Activated CD8-positive, alpha-beta memory T cell treated with anti-CD3 and anti-CD28 coated beads for 24 hours (primary cell): Measurements from ENCODE around the gene POU2F1.
A peak's percentile ranks its signal among the peaks of the same experiment; 100 is the strongest.

Source experiments
- DNase-seq: peaks from one replicate; pipeline ENCODE4 v3.0.0-alpha.2; 2020

The POU2F1 gene

DNA sequence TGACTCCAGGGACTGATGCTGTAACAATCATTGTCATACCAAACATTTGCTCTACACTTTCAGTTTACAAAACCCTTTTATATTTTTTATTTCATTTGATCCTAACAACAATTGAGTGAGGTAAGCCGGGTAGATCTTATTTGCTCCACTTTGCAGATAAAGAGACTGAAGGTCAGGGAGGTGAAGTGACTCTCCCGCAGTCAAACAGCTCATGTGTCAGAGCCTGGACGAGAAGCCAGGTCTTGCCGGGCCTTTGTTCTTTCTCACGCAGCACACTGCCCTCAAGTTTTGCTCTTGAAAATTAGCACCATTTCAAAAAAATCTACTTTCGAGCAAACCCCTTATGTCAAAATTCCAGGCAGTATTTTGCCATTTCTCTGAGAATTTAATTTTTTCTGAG, 232.4 kb downstream of the POU2F1 start:
- no peak for DNase-seq

DNA sequence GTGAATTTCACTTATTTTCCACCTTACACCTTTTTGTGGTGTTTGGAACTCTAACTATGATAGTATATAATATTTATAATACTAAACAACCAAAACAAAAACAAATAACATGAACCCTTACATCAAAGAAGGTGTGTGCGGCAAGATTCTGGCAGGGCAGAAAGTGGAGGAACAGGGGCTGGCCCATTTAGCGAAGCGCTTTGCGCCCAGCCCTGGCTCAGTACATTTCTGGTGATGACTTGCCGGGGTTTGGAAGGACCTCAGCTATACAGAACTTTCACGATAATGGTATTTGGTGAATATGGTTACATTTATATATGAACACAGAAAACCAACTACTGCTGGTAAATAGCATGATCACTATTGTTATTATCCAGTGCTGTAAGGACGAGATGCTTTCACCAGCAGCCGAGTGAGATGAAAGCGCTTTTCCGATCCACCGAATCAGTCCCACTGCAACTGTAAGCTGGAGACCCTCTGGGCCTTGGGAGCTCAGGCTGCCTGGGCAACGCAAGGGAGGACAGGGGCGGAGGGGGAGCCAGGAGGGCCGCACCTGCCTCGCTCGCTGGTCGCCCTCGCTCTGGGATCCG, 233.7 kb downstream of the POU2F1 start:
- no peak for DNase-seq

DNA sequence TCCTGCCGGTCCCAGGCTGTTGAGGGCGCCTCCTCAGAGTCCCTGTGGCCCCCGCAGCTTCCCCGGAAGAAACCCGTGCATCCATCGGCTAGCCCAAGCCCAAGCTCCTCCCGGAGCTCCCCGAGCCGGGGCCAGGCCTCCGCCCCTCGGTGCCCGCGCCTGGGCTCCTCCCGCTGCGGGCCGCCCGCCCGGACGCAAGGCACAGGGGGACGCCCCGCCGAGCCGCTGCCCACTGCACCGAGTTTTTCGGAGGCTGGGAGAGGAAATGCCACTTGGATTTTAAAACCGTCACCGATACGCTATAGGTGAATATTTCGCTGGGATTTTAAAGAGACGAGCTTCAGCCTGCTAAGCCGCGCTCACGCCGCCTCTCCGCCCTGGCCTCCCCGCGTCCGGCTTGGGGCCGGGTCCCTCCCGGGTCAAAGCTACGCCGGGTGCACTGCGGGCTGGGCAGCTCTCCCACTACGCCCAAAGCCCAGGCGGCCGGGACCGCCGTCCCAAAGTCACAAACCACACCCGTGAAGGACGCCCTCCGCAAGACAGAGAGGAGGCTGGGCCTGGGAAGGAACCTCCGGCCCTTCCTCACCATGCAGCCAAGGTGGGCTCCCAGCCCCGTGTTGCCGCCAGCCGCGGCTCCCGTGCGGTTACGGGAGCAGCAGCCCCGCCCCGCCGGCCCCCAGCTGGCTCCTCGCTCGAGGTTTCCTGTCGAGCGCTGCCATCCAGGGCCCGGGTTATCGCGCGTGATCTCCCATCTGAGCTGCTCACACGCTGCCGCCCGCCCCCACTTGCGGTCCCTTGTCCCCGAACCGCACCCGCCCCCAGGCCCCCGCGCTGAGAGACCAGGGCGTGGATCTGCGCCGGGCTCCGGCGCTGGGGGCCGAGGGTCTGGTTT, 234.5 kb downstream of the POU2F1 start:
- peak; percentile 89 for DNase-seq

DNA sequence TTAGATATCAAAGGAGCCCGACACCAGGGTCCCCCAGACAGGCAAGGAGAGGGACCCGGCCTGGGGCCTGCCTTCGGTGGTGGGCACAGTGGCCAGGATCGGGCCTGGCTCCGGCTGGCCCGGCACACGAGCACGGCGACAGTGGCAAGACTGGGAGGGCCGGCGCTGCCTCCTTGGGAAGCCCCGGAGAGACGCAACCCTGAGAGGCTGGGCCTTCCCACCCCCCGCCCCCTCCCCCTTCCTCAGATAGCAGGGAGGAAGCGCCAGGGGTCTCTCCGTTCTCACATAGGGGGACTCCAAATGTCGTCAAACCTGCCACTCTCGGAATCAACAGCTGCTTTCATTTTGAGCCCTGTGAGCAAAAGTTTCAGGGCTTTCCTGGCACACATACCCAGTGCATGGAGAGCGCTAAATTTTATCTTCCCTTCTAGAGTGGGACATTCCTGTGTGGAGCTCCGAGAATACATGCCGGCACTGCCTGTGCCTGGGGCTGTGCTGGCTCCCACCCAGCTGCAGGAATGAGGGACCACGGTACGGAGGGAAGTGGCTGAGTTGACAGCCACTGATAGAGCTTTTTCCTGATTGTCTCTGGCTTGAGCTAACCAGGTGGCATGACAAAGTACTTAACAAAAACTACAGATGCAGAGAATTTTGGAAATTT, 235.2 kb downstream of the POU2F1 start:
- no peak for DNase-seq

DNA sequence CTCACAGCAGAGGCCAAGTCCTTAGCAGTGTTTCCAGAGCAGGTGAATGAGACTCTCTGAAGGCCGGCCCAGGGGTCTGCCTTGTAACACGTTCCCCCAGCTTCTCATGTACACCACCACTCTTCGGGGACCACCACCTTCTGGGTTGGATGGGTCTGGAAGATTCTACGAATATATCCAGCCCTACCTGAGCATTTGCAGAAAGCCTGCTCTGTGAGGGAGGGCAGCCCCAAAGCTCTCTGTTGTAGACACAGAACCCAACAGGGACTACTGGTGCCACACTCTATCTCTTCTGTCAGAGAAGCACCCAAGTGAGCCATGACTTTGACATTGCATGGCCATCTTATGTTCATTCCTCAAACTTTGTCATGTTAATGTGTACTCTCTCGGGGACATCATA, 235.8 kb downstream of the POU2F1 start:
- peak; percentile 60 for DNase-seq

DNA sequence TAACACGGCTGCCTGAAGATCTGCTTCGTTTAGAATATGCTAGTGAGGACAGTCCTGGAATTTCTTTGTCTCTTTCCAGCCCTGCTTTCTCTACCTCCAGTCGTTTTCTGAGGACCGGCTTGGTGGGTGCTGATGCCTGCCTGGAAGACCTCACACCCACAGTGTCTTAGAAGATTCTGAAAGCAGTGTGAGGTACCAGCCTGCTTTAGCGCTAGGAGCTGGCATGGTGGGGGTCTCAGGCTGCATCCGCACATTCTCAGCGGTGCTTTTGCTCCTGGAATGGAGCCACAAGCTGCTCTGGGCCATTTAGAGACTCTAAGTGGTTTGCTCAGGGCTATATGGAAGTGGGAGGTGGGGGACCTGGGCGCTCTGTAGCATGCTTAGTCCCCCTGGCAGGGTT, 236.2 kb downstream of the POU2F1 start:
- peak; percentile 58 for DNase-seq

DNA sequence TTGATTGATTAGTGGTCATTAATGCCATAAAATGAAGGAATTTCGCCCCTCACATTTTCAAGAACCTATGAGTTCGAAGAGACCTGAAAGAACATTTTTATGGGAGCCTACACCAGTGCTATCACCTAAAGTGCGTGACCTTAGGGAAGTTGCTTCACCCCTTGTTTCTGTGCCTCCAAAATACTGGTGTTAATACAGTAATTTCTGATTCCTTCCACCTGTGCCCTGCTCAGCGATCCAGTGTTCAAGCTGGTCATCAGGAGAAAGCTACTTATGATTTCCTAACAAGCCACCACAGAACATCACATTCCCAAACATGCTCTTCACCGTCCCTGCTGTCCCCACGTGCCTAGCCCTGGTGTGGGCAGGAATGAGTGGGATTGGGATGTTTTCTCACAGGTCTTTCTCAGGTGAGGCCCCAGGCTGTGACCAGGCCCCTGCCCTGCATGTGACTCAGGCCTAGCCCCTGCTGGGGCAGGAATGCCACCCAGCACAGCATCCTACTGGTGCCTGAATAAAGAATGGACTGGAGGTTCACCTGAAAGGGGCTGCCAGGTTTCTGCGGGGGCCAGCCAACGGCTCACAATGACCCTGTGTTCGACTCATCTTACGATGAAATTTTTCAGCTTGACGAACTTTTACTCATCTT, 237.4 kb downstream of the POU2F1 start:
- DNase-seq = no peak

DNA sequence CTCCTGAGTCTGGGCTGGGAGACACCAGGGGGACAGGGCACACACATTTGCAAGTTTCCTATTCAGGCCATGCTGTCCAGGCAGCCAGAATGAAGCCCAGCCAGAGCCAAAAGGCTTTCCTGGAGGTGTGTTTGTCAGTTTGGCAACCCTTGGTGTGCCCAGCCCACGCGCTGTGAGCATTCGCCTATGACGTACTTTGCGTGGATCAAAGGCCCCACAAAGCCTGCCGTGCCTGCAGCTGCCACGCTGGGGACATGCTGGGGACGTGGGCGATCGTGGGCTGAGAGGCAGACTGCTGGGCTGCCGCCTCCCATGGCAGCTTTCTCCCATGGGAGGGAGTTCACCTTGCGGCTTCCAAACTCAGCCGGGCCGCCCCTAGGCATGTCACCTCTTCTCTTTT, 240.2 kb downstream of the POU2F1 start:
- peak; percentile 69 for DNase-seq

DNA sequence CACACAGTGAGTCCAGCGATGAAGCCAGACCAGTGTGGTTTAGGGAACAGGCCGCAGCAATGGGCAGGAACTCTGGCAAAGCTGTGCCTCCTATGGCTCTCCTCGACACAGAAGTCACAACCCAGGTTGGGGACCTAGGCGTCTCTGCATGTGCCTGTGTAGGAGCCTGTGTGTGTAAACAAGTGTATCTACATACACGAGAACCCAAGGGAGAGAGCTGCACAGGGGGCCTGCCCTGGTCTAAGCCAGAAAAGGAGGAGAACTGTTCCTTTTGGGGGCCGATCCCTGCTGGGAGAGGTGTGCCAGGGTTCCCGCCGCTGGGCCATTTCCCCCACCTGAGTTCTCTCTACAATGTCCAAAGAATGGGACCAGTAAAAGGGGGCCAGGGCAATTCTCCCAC, 241.7 kb downstream of the POU2F1 start:
- DNase-seq = no peak

DNA sequence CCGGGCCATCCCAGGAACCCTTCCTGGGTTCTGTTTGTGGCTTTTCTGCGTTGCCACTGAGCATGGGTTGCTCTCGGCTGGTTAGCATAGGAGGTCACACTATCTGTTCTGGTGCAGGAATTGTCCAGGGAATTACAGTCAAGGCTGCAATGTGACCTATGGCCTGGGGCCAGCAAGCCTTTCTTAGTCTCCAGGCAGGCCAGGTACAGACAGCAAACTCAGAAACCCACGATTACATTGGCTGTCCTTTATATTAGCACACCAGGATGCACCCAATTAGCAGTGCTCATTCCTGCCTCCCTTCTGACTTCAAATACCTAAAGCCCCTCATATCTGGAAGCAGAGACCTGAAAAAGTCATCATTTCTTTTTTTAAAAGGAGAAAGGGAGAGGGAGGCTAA, 242.4 kb downstream of the POU2F1 start:
- no peak for DNase-seq

DNA sequence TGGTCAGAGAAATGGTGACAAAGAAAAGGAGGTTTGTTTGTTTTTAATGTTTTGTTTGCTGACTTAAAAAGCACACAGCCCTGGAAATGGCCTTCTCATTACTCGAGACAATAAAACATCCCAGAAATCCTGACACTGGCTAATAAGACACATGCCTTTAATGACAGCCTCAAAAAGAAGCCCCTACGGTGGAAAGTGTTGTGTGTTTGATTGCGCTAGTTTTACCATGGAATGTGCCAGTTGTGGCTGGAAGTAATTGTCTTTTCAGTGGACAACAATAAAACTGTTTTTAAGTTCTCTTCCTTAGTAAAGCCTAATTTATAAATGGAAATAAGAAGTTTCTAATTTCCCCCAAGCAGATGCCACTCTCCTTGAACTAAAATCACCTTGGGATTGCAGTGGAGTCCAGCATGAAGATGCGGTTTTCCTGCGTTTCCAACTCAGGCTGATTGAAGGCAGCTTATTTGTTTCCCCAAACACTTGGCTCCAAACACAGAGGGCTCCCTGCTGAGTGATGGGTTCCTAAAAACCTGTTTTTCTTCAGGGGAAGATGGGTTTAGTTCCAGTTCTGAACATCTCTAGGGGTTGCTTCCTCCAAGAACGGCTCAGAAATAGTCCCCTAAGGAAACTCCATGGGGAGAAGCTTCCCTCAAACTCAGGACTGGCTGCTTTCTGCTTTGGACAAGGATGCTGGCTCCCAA, 243.3 kb downstream of the POU2F1 start:
- no peak for DNase-seq

DNA sequence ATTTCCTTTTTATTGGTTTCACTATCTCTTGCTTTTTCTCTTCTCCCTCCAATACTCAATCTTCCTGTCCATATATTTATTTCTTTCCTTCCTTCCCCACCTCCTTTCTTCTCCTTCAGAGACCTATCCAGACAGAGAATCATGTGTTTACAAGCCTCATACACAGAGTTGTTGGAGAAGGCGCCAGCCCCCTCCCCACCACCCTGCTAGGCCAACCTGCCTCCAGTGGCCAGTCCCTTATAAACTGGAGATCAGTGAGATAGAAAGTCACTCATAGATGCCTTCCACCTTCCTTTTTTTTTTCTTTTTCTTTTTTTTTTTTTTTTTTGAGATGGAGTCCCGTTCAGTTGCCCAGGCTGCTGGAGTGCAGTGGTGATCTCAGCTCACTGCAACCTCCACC, 244.3 kb downstream of the POU2F1 start:
- no peak for DNase-seq

DNA sequence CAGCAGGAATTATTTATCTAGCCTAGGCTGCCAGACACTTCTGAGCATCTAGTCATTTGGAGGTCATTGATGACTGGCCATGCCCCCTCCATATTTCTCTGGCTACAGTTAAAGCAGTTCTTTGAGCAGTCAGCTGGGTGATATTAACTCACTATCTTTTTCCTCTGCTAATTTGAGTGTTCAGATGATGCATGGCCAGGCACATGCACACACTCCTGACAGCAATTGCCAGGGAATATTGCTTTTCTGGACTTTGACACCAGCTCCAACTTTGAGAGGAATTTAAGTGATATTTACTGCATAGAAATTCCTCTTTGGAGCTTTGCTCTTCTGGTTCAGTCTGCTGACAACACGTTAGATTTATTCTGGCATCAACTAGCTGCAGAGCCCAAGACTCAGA, 245.1 kb downstream of the POU2F1 start:
- DNase-seq = no peak

DNA sequence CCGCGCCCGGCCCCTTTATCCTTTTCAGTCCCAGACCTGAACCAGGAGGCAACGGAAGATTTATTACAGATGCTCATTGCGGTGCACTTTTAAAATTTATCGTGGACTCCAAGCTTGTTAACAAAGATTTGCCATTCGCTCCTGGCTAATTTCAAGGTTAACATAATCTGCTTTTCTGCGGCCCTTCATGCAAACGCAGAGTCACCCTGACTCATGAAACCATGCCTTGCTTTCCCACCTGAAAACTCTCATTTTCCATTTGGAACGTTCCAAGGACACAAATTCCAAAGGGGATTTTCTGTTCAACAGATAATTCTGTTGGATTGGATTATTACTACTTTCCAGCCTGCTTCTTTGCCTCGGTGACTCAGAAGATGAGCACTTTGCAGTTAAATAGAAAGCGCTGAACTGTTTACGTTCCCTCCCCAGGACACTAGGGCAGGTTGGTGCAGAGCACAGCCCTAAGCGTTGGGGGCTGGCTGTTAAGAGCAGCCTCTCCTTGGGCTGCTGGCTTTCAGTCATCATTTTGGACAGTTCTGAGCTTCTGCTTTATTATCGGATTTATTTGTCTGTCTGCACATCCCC, 246.5 kb downstream of the POU2F1 start:
- no peak for DNase-seq

DNA sequence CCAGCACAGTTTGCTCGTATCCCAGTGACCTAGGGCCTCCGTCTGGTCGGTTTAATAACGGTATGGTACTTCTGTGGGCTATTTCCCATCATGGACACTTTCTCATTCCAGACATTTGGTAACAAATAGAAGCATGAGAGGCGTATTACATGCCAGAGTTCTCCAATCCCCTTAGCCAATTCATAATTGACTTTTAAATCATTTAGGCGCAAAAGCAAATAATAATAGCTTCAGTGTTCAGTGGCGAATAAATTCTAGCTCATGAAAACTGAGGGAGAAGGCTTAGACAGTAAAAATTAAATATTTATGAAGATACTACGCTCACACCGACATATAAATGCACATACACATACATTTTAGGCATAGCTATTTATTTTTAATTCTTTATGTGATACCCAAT, 247.1 kb downstream of the POU2F1 start:
- DNase-seq = no peak

DNA sequence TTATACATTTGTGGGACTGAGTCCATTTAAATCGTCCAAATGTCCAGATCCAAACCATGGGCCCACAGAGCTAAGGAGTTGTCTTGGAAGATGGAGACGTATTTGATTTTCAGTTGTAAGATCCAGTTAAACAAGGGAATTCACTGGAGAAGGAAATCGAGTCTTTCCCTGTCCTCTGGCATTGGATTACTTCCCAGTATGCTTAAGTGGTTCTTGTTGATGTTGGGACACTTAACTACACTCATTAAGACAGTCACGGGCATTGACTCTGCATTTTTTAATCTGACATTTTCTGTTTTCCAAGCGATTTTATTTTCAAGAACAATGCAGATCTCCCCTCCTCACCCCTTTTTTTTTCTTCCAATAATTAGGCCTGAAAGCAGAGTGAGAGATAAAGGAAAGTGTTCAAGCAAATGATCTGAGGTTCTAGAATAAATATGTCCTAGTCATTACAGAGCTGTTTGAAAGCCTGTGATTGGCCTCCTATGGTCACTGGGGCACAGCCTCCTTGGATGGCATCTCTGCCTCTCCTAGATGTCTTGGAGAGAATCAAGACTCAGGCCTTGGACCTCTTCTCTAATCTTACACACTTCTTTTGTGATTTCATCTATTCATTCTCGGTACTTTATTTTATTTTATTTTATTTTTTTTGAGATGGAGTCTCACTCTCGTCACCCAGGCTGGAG, 248.7 kb downstream of the POU2F1 start:
- no peak for DNase-seq

DNA sequence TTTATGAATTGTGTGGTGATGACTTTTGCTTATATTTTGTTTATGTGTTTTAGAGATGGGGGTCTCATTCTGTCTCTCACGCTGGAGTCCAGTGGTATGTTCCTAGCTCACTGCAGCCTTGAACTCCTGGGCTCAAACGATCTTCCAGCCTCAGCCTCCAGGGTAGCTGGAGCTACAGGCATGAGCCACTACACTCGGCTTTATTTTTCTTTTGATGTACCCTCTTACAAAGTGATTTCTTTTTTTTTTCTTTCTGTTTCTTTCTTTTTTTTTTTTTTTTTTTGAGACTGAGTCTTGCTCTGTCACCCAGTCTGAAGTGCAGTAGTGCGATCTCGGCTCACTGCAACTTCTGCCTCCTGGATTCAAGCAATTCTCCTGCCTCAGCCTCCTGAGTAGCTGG, 250.9 kb downstream of the POU2F1 start:
- no peak for DNase-seq

DNA sequence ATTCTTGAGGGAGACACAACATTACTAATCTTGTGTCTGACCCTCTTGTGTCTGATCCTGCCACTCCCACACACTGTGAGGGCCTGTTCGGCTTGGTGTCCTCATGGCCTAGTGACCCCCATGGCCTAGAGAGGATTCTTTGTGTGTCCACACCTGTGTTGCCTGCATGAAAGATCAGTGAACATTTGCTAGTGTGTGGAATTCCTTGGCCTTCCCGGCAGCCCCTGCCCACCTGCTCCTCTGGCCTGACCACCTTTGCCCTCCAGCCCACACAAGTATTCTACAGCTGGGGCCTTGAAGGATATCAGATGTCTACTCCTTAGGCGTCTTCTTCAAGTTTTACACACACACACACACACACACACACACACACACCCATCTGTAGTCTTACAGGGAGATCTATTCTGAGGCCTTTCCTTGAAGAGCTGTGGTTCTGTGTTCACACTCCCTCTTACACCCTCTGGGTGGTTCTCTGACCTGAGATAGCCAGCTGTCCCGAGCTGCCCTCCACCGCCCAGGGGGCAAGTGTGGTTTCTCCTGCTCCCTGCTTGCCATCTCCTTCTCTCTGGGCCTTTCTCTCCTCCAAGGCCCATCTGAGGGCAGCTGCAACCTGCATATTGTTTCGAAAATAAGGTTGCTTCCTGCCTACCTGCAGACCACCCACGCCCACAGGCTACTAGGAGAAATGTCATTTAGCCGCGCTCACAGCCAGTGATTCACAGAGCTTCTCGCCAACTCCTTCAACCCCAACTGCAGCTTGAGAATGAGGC, 252.3 kb downstream of the POU2F1 start:
- DNase-seq = no peak

DNA sequence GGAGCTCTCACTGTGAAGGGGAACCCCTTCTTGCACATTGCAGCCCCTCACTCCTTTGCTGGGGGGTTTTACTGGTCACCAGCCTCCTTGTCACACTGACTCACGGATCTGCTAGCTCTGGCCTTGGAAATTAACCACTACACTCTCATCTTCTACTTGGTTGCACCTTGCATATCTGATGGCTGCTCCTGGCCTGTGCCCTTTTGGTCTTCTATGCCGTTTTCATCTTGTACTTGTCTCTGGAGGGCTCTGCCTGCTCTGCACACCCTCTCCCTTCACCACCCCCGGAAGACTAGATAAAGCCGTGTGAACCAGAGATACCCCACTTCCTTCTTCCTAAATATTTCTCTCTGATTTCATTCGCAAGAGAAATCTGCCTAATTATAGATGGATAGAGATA, 253.1 kb downstream of the POU2F1 start:
- no peak for DNase-seq

DNA sequence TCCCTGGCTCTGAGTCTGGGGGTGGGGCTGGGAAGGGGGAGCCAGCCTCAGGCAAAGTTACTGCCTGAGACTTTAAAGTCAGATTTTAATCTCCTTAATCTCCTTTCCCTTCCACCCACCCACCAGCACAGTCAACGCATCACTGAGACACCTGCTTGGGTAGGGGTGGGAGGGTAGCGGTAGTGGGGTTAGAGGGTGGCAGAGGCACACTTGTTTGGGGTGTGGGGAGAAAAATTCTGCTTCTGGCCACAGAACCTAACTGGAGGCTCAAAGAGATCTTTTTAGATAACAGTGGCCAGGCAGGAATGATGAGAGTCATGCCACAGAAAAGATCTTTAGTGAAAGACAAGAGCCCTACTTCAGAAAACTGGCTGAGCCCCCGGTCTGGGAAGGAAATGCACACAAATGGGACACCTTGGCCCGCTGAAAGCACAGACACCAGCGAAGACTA, 253.5 kb downstream of the POU2F1 start:
- DNase-seq = no peak

DNA sequence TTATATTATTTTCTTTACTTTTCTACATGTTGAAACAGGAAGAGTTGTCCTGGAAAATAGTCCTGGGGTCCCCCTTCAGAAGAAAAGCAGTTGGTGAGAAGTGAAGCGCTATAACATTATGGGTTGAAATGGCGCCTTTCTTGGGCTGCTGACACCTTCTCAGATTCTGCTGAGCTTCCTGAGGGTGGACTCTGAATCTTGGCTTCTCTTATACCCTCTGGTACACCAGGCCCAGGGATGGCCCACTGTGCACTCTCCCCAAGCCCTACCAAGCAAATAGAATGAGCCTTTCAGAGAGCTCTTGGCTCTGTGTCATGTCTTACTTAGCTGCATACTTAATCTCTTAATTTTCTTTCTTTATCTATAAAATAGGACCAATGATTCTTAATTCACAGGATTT, 255.4 kb downstream of the POU2F1 start:
- peak; percentile 52 for DNase-seq
